HTR-8/SVneo (cell line): ENCODE results near the gene SP1.
"Not testable (repeated sequence)": the region's sequence is repeated elsewhere in the genome, so short reads cannot be mapped to it uniquely, and the experiment has no call there.

ENCODE experiments used
- DNase-seq: peaks from one replicate; pipeline ENCODE4 v3.0.0; 2011; ENCODE audit warnings: low spot score, mixed read lengths; ENCODE audit not compliant: insufficient read length
- FAIRE-seq: peaks from 2 replicates; lab custom pipeline; 2011; peaks lifted over from hg19 to GRCh38; lab: Jason Lieb, UNC

Gene SP1

DNA sequence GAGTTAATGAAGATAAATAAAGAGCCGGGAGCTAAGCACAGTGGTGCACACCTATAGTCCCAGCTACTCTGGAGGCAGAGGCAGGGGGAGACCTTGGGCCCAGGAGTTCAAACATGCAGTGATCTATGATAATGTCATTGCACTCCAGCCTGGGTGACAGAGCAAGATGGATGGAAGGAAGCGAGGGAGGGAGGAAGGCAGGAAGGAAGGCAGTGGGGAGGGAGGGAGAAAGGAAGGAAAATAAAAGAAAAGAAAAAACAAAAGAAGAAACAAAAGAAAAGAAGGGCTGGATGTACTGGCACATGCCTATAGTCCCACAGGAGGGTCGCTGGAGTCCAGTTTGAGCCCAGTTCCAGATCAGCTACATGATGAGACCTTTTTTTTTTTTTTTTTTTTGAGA, 24.9 kb upstream of the SP1 start:
- FAIRE-seq (no peak), DNase-seq (no peak)

DNA sequence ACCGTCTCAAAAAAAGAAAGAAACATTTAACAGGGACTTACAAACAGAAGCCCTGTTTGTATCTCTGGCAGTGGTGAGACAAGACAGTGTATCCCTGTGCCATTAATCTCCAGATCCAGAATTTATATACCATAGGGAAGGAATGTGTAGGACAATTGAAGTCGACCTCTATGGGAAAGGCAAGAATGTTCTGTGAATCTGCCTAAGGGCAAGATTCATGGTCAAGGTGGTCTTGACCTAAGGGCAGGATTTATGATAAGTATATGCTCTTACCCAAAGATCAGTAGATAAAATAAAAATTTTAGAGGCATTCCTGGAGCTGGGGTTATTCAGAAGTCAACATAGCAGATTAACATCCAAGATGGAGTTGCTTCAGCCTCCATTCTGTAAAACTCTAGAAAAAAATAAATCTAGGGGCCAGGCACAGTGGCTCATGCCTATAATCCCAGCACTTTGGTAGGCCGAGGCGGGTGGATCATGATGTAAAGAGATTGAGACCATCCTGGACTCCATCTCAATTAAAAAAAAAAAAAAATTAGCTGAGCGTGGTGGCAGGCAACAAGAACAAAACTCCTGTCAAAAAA, 21.0 kb upstream of the SP1 start:
- FAIRE-seq: no peak
- no peak for DNase-seq

DNA sequence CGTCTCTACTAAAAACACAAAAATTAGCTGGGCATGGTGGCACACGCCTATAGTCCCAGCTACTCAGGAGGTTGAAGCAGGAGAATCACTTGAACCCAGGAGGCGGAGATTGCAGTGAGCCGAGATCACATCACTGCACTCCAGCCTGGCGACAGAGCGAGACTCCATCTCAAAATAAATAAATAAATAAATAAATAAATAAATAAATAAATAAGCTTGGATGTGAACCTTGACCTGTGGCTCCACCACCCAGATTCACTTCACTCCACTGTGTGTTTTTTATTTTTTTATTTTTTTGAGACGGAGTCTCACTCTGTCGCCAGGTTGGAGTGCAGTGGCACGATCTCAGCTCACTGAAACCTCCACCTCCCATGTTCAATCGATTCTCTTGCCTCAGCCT, 18.3 kb upstream of the SP1 start:
- FAIRE-seq, DNase-seq: not testable (repeated sequence)

DNA sequence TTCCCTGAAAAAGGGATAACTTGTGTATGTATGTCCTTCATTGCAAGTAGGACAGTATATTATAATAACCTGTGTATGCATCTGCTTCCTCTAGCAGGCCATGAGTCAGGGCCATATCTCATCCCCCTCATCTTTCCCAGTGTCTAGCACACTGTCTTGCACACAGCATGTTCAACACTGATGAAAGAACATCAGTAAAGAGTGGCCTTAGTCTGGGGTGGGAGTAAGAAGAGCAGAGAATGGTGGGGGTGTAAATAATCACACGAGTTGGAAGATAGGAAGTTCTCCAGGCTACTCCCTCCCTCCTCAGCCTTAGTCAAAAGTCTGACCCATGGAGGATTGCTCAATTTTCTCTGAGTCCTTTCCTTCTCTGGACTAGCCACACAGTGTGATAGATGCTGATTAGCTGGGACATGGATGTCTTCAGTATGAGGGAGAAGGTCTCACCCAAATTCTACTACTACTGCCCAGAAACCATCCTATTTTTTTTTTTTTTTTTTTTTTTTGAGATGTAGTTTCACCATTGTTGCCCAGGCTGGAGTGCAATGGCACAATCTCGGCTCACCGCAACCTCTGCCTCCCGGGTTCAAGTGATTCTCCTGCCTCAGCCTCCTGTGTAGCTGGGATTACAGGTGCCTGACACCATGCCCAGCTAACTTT, 14.6 kb upstream of the SP1 start:
- FAIRE-seq (no peak), DNase-seq (no peak)

DNA sequence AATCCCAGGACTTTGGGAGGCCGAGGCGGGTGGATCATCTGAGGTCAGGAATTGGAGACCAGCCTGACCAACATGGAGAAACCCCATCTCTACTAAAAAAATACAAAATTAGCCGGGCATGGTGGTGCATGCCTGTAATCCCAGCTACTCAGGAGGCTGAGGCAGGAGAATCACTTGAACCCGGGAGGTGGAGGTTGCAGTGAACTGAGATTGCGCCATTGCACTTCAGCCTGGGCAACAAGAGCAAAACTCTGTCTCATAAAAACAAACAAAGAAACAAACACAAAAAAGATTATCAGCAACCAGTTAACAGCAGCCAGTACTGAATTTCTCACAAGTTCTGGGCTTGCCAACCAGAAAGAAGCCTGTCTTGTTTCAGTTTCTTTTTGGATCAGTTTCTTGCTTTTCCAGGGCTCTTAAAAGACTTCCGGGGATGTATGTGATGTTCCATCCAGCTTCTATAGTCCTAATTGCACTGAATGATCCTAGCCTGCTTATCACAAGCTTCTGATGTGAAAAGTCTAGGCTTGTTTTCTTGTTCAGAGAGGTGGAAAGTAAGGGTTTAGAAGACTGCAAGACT, 6.3 kb upstream of the SP1 start:
- FAIRE-seq: not testable (repeated sequence)

DNA sequence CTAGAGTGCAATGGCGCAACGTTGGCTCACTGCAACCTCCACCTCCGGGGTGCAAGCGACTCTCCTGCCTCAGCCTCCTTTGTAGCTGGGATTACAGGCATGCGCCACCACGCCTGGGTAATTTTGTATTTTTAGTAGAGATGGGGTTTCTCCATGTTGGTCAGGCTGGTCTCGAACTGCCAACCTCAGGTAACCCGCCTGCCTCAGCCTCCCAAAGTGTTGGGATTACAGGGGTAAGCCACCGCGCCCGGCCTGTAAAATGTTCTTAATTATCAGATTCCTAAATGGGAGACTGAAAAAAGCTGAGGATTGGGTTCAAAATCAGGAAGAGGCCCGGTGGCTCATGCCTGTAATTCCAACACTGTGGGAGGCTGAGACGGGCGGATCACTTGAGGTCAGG, 5.7 kb upstream of the SP1 start:
- not testable (repeated sequence) for DNase-seq, FAIRE-seq

More for the DNA sequence above, 6.3 kb upstream of the SP1 start:
- not testable (repeated sequence) for DNase-seq

DNA sequence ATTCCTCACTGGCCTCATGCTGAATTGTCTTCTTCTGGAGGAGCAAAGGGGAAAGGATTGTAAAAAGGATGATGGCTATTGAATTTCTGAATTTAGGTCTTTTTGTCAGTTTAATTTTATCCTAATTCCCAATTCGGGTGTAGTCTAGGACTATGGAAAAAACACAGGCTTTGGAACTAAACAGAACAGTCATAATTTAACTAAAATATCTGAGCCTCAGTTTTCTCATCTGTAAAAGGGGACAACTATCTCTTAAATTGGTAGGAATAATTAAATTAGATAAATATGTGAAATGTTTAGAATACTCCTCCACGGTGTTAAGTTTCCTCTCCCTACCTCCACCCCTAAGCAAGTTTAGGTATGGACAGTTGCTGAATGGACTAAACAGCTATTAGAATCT, 3.2 kb upstream of the SP1 start:
- DNase-seq: no peak

DNA sequence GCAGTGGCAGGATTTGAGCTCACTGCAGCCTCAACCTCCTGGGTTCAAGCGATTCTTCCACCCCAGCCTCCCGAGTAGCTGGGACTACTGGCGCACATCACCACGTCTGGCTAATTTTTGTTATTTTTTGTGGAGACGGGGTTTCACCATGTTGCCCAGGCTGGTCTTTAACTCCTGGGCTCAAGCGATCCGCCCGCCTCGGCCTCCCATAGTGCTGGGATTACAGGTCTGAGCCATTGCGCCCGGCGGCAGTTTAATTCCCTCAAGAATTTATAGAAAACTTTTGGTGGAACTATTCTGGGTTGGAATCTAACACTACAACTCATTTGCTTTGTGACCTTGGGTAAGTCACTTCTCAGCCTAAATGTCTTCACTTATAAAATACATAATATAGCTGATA, 1.8 kb upstream of the SP1 start:
- DNase-seq (no peak), FAIRE-seq (no peak)

More for the DNA sequence above, 3.2 kb upstream of the SP1 start:
- FAIRE-seq: no peak

DNA sequence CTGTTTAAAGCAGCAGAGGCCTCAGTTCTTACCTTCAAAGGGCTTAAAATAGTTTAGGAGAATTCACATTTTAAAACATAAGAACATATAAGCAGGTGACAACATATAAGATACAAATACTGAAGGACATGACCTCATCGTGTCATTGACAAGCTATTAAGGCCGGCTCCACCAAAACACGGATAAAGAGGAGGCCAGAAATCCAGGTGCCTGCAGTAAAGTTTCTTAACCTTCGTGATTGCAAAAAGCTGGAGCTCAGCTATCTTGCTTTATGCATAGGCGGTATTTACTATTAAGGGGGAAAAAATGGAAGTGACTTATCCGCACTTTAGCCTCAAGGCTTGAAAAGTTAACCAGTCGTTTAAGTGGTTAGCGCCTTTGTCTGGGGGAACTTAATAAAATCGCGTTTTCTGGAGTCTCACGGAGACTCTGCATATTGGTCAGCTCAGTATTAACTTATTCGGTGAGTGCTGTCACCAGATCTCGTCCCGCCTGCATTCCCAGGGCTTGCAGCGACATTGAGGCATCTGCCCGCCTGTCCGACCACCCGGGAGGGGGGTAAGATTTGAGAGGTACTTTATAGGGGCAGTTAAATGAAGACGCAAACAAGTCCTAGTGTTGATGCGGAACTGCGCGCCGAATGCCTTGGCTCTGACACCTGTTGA, 1.1 kb upstream of the SP1 start:
- DNase-seq: no peak

DNA sequence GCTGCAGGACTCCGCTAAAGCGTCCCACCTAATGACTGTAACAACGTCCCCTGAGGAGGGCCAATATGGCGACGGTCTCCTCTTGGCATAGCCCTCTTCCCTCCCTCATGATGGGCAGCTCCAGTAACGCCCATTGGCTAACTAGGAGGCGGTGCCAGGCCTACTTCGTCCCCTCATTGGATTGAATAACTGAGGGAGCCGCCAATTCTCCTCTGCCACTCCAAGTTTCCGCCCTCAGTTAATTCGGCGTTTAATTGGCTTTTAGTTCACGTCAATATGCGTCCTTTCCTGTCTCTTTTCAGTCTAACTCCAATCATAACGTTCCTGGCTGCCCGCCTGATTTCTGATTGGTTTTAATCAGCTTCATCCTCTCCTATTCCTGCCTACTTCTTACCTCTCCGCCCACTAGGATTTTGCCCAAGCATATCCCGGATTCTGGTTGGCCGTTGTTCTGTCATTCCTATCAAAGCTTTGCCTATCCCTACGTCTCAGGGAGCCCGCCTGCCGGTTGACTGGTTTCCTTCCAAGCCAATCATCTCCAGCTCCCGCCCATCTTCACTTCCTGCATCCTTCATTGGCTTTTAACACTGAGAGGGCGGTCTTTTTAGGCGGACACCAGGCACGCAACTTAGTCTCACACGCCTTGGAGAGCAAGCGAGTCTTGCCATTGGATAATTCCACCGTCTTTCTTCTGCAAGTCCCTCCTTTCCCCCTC, 430 bp upstream of the SP1 start:
- DNase-seq: peak; percentile 96
- FAIRE-seq: peak; percentile 80

More for the DNA sequence above, 1.1 kb upstream of the SP1 start:
- no peak for FAIRE-seq

DNA sequence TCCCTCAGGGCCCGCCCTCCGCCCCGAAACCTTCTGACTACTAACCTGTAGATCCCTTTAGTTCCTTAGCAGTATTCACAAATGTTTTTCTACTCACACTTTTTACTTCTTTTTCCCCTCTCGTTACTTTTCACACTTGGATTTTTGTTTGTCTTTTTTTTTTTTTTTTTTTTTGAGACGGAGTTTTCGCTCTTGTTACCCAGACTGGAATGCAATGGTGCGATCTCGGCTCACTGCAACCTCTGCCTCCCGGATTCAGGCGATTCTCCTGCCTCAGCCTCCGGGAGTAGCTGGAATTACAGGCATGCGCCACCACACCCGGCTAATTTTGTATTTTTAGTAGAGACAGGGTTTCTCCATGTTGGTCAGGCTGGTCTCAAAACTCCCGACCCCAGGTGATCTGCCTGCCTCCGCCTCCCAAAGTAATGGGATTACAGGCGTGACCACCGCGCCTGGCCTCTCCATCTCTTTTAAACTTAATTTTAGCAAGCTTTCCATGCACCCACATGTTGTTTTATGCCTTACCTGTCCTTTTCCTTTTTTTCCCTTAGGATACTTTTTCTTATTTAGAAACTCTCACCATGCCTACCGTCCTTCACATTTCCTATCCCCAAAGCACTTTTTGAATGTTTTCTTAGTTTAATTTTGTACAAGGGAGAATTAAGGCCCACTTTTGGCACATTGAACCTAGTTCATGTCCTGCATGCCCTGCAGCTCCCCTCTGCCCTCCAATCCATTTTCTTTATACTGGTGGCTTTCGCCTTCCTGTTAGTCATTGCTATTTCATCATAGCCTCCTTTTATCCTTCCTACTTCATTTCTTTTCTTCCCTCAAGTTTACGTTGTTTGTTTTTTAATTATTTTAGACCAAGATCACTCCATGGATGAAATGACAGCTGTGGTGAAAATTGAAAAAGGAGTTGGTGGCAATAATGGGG, 1.1 kb downstream of the SP1 start:
- FAIRE-seq (no peak), DNase-seq (no peak)

DNA sequence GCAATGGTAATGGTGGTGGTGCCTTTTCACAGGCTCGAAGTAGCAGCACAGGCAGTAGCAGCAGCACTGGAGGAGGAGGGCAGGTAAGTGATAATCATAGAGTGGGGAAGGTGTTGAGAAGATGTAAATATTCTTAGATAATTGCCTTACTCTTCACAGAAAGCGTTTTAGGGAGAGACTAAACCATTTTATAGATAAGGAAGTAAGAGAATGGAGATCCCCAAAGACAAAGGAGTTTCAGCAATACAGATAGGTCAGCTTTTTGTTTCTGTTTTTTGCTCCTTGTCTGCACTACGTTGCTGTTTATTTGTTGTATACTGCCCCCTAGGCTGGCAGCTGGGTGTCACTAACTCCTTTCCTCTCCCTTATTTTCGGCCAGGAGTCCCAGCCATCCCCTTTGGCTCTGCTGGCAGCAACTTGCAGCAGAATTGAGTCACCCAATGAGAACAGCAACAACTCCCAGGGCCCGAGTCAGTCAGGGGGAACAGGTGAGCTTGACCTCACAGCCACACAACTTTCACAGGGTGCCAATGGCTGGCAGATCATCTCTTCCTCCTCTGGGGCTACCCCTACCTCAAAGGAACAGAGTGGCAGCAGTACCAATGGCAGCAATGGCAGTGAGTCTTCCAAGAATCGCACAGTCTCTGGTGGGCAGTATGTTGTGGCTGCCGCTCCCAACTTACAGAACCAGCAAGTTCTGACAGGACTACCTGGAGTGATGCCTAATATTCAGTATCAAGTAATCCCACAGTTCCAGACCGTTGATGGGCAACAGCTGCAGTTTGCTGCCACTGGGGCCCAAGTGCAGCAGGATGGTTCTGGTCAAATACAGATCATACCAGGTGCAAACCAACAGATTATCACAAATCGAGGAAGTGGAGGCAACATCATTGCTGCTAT, 2.0 kb downstream of the SP1 start:
- FAIRE-seq (no peak), DNase-seq (no peak)

DNA sequence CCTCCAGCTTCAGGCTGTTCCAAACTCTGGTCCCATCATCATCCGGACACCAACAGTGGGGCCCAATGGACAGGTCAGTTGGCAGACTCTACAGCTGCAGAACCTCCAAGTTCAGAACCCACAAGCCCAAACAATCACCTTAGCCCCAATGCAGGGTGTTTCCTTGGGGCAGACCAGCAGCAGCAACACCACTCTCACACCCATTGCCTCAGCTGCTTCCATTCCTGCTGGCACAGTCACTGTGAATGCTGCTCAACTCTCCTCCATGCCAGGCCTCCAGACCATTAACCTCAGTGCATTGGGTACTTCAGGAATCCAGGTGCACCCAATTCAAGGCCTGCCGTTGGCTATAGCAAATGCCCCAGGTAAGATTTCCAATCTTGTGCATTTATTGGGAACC, 3.3 kb downstream of the SP1 start:
- FAIRE-seq (no peak), DNase-seq (no peak)

DNA sequence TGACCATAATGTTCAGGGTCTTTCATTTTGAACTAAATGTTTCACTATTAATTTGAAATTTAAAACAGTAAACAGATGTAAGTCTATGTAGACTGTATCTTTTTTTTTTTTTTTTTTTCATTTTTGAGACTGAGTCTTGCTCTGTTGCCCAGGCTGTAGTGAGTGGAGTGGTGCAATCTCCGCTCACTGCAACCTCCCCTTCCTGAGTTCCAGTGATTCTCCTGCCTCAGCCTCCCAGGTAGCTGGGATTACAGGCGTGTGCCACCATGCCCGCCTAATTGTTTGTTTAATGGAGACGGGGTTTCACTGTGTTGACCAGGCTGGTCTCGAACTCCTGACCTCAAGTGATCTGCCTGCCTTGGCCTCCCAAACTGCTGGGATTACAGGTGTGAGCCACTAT, 6.4 kb downstream of the SP1 start:
- not testable (repeated sequence) for FAIRE-seq

DNA sequence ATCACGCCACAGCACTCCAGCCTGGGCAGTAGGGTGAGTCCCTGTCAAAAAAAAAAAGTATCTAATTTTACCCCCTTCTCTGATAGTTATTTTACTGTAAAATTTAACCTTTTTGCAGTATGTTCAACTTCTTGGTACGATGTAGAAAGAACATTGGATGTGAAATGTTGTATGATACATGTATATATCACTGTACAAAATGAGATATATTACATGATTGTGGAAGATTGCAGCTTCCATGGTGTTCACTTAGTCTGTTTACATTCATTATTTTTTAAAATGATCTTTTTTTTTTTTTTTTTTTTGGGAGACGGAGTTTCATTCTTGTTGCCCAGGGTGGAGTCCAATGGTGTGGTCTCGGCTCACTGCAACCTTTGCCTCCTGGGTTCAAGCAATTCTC, 9.0 kb downstream of the SP1 start:
- no peak for DNase-seq
- no peak for FAIRE-seq

More for the DNA sequence above, 6.4 kb downstream of the SP1 start:
- DNase-seq: not testable (repeated sequence)

DNA sequence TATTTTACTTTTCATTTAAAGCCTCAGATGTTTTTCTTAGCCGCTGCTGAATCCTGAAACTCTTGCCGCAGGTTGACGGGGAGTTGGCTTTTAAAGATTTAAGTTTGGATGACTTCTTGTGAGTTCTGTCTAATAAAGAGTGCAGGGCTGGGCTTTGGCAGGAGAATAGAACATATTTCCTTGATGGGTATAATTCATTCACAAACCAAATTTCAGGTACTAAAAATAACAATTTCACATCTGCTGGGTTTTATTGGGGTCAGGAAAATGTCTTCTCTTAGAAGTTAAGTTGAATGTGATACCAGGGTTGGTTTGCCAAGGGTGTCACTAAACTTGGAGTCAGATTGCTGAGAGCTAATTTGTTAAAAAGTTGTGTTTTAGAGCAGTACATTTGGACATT, 9.7 kb downstream of the SP1 start:
- FAIRE-seq: no peak
- no peak for DNase-seq

DNA sequence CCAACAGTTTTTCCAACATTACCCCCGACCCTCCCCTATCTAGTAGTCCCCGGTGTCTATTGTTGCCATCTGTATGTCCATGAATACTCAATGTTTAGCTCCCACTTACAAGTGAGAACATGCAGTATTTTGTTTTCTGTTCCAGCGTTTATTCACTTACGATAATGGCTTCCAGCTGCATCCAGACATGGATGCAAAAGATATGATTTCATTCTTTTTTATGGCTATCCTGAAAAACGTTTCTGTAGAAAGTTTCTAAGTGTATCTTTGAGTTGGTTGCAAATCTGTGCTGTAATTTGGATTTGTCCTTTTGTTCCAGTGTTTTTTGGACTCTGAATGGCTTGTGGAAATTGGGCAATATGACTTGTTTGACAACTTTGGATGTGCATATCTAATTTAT, 11.7 kb downstream of the SP1 start:
- FAIRE-seq: no peak
- no peak for DNase-seq

DNA sequence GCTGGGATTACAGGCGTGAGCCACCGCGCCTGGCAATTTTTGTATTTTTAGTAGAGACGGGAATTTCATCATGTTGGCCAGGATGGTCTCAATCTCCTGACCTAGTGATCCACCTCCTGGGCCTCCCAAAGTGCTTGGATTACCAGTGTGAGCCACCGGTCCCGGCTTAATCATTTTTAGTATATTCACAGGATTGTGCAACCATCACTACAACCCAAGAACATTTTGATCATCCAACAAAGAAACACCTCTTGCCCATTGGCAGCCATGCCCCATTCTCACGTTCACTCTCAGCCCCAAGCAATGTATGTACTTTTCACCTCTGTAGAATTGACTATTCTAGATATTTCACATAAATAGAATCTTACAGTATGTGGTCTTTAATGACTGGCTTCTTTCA, 19.9 kb downstream of the SP1 start:
- DNase-seq: no peak

DNA sequence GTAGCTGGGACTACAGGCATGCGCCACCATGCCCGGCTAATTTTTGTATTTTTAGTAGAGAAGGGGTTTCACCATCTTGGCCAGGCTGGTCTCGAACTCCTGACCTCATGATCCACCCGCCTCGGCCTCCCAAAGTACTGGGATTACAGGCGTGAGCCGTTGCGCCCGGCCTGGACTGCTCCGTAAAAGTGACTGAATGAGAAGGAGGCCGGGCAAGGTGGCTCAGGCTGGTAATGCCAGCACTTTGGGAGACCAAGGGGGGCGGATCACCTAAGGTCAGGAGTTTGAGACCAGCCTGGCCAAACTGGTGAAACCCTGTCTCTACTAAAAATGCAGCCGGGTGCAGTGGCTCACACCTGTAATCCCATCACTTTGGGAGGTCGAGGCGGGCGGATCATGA, 22.4 kb downstream of the SP1 start:
- DNase-seq, FAIRE-seq: not testable (repeated sequence)

More for the DNA sequence above, 19.9 kb downstream of the SP1 start:
- FAIRE-seq: no peak
